GM12873 (cell line): ENCODE measurements around the gene MSRB2.

Source experiments
- TF ChIP-seq, protein P1 (sequence below): IDR thresholded peaks from 2 replicates; pipeline ENCODE4 v1.5.1; 2012; ENCODE audit warnings: low read depth, mild to moderate bottlenecking, moderate library complexity, low read length, control low read depth; ENCODE audit not compliant: insufficient read depth; ENCODE audit errors: missing control alignments

Gene MSRB2

DNA sequence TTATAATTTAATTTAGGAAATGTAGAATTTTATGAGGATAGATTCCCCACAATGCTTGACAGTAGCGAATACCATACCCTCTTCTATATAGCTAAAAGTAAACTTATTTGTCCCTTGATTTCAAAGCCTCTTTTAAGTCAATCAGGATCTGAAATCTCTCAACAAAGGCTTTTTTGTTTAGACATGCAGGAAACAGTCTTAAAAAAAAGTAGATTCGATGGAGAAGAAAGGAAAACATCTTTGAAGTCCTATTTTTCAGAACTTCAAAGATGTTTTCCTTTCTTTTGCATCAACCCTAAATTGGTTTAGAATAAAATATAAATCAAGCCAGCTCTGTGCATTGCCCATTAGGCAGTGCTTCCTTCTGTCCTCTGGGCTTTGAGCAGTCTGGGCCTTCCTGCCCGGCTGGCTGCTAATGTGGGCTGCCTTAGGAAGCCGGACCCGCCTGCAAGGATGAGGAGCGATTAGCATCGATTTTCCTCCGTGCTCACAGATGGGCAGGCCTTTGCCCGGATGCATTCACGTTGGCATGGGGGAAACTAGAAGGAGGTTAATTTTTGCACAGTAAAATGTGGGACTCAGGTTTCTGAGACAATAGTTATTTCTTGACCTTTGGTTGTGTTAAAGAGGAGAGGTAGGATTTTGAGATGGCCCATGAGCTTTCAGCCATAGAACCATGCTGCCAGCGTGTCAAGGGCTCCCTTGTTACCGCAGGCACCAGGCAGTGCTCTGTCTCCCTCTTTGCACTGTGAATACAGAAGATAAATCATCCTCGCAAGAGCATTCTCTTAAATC, 15.5 kb downstream of the MSRB2 start:
- TF ChIP-seq, protein P1, sequence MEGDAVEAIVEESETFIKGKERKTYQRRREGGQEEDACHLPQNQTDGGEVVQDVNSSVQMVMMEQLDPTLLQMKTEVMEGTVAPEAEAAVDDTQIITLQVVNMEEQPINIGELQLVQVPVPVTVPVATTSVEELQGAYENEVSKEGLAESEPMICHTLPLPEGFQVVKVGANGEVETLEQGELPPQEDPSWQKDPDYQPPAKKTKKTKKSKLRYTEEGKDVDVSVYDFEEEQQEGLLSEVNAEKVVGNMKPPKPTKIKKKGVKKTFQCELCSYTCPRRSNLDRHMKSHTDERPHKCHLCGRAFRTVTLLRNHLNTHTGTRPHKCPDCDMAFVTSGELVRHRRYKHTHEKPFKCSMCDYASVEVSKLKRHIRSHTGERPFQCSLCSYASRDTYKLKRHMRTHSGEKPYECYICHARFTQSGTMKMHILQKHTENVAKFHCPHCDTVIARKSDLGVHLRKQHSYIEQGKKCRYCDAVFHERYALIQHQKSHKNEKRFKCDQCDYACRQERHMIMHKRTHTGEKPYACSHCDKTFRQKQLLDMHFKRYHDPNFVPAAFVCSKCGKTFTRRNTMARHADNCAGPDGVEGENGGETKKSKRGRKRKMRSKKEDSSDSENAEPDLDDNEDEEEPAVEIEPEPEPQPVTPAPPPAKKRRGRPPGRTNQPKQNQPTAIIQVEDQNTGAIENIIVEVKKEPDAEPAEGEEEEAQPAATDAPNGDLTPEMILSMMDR, result no peak

DNA sequence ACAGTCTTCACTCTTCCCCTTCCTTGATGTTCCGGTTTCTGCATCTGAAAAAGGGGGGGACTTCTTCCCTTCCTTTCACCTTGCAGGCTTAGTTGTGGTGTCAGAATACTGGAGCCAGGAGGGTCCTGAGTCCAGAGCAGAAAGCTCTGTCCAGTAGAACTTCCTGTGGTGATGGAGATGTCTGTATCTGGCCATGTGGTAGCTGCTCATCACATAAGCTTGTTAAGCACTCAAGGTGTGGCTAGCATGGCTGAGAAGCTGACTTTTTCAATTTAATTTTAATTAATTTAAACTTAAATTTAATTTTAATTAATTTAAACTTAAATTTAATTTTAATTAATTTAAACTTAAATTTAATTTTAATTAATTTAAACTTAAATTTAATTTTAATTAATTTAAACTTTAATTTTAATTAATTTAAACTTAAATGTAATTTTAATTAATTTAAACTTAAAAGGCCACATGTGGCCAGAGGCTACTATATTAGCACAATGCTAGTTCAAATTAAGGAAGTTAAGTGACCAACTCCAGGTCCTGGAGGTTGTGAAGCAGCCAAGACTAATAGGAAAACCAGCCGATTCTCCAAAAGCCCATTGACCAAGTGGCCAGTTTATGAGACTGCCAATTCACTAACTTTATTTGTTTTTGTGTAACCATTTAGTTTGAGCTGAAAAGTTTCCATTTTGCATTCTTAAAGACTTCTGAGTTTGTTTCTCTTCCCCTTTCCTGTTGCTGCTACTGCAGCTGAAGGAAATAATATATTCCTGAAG, 16.3 kb downstream of the MSRB2 start:
- TF ChIP-seq, protein P1, result no peak

DNA sequence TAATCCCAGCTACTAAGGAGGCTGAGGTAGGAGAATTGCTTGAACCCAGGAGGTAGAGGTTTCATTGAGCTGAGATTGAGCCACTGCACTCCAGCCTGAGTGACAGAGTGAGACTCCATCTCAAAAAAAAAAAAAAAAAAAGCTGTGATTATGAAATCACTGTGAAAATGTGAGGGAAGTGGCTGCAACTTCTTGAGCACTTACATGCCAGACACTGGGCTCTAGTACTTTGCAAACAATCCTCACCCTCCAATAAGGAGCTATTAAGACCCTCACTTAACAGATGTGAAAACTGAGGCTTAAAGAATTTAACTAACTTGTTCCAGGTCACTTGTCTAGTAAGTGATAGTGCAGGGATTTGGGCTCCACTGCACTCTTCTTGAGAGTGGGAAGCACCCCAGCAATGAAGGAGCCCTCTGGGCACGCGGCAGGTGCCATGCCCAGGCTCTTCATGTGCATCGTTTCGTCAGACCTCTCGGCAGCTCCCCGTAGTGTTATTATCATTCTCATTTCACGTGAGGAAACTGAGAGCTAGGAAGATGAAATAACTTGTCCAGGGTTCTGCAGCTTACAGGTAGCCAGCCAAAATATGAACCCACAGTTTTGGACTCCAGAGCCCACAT, 19.0 kb downstream of the MSRB2 start:
- TF ChIP-seq, protein P1, result no peak

DNA sequence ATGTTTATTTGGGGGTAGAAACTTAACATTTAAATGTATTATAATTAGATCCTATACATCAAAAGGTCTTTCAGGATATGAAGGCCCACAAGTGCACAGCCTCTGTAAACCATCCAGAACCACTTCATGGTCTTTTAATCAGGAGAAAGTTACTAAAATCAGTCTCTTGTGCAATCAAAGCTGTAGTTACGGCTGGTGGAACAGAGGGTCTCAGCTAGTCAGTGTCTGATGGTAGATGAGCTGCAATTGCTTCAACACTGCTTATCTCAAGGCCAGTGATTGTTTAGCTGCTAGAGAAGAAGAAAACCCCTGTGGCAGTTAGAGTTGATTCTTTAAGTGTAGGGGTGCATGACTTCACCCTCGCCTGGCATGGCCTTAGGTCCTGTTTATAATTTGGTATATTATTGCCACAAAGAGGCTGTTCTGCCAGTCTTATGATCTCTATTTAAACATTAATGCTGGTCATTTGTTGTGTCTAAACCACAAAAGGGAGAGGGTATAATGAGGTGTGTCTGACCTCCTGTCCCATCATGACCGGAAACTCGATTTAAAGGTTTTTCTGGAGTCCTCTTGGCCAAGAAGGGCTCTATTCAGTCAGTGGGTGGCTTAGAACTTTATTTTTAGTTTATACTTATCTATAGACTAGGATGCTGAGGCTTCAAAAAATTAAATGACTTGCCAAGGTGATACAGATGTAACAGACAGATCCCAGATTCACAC, 21.3 kb downstream of the MSRB2 start:
- TF ChIP-seq, protein P1, result no peak

DNA sequence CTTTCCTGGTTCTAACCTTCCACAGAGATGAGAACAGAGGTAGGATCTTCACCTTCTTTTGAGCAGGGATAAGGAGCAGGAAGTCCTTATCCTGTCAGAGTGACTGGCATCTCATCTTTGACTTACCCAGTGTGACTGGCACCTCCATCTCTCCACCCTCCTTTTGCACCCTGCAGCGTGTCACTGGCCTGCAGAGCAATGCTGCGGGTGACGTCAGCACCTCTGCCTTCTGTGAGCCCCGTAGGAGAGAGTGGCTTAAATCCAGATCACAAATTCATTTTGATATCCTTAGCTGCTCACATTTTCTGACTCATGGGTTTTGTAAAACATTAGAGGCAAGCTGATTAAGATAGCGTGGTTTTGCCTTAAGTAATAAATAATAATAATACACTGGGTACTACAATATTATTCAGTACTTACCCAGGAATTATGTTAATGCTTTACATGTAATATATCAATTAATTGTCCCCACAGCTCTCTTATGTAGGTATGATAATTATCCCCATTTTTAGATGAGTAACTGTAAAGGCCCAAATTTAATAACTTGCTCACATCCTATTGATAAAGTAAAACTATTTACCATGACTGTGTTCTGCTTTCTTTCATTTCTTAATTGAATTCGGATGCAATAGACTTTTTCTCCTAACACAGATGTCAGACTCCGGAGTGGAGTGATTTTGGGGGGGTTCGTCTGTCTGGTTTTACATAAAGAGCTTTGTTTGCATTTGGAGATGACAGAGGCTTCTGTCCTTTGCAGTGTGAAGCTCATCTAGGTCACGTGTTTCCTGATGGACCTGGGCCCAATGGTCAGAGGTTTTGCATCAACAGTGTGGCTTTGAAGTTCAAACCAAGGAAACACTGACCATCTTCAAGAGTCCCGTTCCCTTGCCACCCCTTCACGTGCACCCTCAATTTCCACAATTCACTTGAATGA, 24.9 kb downstream of the MSRB2 start:
- TF ChIP-seq, protein P1, result no peak

DNA sequence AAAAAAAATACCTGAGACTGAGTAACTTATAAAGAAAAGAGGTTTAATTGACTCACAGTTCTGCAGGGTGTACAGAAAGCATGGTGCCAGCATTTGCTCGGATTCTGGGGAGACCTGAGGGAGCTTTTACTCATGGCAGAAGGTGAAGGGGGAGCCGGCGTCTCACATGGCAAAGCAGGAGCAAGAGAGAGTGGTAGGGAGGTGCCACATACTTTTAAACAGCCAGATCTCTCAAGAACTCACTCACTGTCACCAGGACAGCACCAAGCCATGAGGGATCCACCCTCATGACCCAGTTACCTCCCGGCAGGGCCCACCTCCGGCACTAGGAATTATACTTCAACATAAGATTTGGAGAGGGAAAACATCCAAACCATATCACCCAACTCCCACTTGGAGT, 25.8 kb downstream of the MSRB2 start:
- TF ChIP-seq, protein P1, result no peak
